Measurements from ENCODE around the gene FBRSL1.
"Not testable (repeated sequence)": the region's sequence is repeated elsewhere in the genome, so short reads cannot be mapped to it uniquely, and the experiment has no call there.

The FBRSL1 gene

DNA sequence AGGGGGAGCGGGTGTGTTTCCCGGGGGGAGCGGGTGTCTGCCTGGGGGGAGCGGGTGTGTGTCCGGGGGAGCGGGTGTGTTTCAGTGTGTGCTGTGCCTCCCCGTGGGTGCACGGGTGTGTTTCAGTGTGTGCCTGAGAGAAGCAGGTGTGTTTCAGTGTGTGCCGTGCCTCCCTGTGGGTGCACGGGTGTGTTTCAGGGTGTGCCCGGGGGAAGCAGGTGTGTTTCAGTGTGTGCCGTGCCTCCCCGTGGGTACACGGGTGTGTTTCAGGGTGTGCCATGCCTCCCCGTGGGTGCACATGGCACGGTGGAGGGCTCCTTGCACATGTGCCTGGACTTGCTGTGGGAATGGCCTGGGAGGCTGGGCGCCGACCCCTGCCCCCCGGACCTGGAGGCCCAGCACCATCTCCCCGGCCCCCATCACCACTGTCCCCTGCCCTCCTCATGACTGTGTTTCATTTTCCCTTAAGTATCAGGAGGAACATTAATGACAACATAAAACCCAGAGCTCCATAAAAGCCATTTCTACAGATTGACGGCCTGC, 38.7 kb downstream of the FBRSL1 start:
- no peak for DNase-seq

DNA sequence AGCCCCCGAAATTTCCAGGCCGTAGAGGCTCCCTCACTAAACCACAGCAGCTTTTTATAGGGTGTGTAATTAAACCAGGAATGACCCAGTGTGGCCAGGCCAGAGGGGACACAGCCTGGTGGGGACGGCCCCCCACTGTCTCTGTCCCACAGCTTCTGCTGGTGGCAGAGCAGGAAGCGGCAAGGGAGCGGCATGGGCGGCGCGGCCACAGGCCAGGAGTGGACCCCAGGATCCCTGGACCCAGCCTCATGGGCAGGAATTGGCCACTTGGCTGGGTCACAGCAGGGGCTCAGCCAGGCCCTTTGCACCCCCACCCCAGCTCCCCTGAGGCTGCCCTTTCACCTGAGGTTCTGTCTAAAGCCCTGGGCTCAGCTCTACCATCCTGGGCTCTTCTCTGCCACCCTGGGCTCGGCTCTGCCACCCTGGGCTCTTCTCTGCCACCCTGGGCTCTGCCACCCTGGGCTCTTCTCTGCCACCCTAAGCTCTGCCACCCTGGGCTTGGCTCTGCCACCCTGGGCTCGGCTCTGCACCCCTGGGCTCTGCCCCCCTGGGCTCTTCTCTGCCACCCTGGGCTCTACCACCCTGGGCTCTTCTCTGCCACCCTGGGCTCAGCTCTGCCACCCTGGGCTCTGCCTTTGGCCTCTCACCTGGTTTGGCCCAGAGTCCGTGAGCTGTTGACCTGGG, 39.3 kb downstream of the FBRSL1 start:
- DNase-seq, result no peak

DNA sequence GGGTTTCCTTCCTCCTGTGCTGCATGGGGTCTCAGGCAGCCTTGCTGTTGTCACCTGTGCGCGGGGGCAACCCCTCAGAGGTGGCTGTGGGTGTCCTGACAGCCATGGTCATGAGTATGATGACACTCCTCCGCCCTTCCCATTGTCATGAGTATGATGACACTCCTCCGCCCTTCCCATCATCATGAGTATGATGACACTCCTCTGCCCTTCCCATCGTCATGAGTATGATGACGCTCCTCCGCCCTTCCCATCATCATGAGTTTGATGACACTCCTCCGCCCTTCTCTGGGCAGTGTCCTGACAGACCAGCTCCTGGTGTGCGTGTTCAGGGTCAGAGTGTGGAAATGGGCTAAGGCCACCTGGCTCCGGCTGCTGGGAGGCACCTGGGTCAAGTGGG, 40.0 kb downstream of the FBRSL1 start:
- DNase-seq, result no peak

DNA sequence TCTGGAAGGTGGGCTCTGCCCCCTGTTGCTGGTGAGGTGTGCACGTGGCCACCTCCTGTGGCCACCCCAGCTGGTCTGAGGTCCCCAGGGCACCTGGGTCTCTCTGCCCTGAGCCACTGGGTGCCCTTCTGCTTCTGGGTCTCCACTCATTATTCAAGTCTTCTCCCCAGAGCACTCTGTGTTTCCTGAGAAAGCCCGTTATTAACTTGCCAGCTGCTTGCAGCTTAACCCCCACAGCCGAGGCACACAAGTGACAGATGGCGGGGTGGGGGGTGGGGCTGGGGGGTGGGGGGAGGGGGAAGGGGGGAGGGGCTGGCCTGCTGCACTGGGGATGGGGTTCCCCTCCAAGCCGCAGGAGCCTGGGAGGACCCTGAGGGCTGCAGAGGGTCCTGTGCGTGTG, 40.5 kb downstream of the FBRSL1 start:
- DNase-seq, result no peak

DNA sequence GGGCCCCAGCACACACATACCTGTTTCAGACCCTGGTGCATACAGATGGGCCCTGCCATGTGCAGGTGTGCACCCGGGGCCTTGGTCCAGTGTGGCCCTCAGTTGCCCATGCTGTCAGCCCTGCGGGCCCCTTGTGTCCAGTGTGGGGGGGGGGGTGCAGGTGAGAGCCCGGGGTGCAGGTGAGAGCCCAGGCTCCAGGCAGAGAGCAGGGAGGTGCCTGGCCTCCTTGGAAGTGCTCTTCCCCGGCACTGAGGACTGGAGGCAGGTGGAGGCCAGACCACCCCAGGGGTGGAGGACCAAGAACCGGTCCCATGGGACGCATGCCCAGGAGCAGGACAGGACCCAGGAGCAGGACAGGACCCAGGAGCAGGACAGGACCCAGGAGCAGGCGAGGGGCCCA, 40.9 kb downstream of the FBRSL1 start:
- no peak for DNase-seq

DNA sequence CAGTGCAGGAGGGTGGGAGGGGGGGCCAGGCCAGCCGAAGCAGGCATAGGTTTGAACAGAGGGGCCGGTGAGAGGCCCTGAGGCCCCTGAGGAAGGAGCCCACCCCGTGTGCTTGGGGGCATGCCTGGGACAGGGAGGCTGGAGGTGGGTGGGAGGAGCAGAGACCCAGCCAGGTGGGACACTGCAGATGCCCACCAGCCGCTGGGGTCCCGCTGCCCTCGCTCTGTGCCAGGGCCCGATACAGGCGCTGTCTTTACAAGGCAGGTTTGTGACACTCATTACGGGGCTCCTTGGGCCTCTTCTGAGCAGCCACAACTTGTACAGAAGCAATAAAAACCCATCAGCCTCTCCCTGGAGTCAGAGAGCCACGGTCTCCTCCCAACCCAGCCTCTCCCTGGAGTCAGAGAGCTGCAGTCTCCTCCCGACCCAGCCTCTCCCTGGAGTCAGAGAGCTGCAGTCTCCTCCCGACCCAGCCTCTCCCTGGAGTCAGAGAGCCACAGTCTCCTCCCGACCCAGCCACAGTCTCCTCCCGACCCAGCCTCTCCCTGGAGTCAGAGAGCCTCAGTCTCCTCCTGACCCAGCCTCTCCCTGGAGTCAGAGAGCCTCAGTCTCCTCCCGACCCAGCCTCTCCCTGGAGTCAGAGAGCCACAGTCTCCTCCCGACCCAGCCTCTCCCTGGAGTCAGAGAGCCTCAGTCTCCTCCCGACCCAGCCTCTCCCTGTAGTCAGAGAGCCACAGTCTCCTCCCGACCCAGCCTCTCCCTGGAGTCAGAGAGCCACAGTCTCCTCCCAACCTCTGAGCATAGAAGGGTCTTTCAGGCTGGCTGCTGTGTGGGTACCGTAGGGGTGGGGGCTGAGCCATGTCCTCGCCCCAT, 43.0 kb downstream of the FBRSL1 start:
- DNase-seq, result not testable (repeated sequence)

DNA sequence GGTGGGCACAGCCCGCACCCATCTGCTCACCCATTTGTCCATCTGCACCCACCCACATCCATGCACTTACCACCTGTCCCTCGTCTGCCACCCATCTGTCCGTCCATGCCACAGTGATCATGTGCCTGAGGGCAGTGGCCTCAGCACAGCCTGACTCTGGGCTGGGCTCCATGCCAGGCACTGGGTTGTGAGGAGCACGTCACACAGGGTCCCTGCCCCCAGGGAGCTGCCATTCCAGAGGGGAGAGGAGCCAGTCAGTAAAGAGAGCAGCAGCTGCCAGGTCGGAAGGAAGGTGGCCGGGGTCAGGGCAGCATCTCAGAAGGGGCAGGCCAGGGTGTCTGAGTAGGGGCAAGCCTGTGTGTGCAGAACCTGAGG, 43.6 kb downstream of the FBRSL1 start:
- no peak for DNase-seq

DNA sequence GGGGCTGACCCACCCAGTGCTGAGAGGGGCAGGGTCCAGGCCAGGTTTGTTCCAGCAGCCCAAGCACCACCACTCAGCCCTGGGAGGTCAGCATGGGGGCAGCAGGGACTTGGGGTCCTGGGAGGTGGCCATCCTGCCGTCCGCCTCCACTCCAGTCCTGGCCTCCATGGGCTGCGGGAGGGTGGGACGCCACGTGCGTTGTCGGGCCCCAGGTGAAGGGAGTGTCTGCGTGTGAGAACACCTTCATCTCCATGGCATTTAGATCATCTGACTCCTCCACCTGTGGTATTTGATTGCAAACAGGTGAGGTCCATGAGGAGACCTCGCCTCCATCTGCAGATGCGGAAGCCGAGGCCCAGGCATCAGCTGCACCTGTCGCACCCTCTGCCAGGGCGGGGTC, 44.1 kb downstream of the FBRSL1 start:
- no peak for DNase-seq

DNA sequence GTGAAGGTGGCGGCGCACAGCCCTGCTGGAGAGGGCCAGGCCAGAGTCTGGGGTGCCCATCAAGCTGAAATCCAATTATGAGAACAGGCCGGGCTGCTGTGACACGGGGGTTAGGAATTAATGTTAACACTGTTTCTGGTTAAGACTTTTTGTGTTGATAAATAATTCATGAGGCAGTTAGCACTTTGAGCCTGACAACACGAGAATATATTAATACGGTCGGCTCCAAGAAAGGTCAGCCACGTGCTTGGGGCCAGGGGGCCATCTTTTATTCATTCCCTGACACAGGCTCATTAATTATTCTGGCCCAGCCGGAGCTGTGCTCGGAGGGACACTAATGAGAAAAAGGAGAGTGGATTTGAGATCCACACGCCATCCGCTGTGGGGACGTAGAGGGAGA, 45.1 kb downstream of the FBRSL1 start:
- no peak for DNase-seq

DNA sequence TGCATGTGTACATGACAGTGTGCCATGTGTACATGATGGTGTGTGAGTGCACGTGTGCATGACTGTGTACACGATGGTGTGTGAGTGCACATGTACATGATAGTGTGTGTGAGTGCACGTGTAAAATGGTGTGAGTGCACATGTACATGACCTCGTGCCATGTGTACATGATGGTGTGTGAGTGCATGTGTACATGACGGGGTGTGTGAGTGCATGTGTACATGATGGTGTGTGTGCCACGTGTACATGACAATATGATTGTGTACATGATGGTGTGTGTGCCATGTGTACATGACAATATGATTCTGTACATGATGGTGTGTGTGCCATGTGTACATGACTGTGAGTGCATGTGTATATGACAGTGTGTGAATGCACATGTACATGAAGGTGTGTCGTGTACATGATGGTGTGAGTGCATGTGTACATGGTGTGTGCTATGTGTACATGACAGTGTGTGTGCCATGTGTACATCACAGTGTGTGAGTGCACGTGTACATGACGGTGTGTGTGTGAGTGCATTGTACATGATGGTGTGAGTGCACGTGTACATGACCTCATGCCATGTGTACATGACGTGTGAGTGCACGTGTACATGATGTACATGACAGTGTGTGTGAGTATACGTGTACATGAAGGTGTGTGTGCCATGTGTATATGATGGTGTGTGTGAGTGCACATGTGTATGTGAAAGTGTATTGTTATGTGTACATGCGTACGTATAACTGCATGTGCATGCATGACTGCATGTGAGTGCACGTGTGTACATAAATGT, 46.3 kb downstream of the FBRSL1 start:
- DNase-seq, result no peak

DNA sequence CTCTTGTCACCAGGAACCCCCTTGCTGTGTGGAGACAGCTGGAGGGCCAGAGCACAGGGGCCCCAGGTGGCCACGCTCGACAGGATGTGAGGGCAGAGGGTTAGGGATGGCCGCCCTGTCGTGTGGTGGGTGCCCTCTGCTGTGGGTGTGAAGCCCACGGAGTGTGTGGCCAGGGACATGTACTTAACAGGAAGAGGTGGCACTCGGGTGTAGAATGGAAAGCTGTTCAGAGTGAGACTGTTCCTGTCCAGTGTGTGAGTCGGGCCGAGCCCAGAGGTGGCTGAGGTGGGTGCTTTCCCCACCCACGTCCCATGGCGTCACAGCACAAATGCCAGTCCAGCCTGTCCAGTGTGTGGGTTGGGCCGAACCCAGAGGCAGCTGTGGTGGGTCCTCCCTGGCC, 47.1 kb downstream of the FBRSL1 start:
- no peak for DNase-seq

DNA sequence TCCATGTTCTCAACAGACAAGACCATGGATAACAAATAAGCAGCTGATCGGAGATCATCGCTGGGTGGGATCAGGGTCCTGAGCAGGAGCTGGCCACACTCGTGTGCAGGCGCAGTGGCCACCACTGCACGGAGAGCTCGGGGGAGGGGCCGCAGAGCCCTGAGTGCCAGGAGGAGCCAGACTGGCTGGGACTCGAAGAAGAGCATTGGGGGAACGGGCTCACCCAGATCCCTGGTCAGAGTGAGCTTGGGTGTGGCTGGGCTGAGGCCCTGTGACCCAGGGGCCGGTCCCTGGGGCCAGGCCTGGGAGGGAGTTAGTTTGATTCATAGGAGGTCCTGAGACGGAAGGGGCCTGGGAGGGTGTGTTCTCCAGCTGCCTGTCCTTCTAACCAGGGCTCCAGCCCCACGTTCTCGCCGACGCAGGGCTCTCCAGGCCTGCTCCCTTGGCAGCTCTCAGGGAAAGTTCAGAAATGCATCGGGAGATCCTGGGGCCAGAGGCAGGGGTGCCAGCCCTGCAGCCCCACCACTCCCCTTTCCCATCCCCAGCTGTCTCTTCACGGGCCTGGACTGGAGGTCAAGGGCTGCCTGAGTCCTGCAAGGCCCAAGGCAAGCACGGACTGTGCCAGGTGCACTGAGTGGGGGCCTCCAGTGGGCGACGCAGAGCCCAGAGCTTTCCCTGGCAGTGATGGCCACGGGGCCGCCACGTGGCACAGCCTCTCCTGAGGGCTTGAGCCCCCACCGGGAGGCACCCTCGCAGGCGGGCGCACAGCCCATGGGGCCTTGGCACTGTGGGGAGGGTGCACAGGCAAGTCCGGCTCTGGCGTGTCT, 48.1 kb downstream of the FBRSL1 start:
- no peak for DNase-seq

DNA sequence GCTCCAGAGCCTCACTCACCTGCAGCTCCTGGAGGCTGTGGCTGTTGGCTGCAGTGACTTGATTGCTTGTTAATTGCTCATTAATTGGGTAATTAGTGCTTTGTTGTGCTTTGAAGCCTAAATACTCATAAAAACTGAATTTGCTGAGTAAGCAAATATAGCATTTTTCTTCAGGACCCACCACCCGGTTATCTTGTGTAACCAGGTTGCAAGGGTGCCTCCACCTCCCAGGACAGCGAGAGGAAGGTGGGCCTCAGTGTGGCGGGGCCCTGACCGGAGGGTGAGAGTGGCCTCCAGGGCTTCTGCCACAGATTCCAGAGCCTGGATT, 48.7 kb downstream of the FBRSL1 start:
- no peak for DNase-seq

DNA sequence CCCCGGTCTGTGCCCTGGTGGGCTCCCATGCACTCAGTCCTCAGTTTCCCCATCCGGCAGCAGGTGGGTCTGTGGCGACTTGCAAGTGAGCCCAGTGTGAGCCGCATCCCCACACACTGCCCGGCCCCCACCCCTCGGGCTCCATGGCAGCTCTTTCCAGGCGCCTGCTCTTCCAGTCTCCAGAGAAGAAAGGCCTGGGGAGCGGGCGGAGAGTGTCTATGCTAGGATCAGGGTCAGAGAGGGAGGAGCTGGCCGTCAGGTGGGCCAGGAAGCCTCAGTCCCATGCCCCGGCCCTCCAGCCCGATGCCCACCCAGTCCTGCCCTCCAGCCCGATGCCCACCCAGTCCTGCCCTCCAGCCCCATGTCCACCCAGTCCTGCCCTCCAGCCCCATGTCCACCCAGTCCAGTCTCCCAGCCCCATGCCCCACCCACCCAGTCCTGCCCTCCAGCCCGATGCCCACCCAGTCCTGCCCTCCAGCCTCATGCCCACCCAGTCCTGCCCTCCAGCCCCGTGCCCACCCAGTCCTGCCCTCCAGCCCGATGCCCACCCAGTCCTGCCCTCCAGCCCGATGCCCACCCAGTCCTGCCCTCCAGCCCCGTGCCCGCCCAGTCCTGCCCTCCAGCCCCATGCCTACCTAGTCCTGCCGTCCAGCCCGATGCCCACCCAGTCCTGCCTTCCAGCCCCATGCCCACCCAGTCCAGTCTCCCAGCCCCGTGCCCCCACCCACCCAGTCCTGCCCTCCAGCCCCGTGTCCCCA, 49.2 kb downstream of the FBRSL1 start:
- no peak for DNase-seq

DNA sequence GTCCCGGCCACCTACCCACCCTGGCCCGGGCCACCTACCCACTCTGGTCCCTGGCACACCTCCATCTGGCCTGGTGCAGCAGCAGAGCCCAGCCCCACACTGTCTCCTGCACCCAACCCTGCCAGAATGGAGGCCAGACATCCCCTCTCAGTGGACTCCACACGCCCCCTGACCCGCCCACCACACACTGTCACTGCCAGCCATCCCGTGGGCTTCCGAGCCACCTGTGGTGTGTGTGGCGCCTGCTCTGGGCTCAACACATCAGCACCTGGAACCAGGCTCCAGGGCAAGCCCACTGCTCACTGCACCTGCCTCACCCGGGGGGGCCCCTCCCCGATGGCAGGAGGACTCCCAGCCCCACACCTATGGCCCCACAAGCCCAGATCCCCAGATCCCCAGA, 50.5 kb downstream of the FBRSL1 start:
- DNase-seq, result no peak

DNA sequence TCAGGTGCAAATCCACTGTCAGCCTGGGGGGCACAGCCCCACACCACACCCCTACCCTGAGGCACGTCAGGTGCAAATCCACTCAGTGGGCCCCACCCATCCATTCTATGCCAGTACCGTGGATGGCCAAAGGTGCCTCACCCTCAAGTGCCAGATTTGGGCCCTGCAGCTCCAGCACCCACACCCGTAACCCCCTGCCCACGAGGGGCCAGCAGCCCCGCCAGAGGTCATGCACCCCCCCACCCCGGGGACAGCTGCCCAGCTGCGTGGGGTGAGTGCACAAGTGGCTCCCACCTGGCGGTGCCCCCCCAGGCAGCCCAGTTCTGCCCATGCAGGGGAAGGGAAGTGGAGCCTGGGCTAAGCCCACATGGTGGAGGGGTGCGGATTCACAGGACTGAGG, 51.2 kb downstream of the FBRSL1 start:
- DNase-seq, result no peak

DNA sequence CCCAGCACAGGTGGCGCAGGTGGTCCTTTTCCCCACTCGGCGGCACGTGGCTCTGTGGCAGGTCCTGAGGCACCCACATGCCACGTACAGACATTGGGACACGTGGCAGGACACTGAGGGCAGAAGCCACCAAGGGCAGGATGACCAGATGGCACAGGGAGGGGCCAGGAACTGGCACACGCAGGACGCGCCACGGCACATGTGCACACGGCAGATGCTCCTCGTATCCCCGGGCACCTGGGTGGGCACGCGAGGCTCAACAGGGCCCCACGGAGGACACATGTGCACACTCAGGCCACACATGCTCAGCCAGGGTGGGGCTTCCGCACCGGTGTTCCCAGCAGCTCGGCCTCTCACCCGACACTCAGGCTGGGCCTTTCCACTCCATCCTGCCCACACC, 52.0 kb downstream of the FBRSL1 start:
- no peak for DNase-seq

DNA sequence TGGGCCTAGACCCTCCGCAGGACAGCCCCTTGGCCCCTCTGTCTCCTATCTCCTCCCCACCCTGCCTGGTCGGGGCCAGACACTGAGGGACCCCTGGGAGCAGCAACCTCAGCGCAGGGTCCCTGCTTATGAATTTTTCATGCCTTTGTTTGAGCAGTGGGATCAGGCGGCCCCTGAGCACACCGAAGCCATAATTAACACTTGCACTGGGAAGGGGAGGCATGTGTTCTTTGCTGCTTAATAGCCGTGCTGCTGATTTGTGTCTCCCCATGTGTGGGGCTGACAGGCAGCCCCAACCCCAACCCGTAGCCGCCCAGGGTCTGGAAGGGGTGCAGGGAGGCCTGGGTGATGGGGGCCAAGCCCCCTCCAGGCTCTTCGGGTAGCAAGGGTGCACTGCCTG, 52.7 kb downstream of the FBRSL1 start:
- no peak for DNase-seq

DNA sequence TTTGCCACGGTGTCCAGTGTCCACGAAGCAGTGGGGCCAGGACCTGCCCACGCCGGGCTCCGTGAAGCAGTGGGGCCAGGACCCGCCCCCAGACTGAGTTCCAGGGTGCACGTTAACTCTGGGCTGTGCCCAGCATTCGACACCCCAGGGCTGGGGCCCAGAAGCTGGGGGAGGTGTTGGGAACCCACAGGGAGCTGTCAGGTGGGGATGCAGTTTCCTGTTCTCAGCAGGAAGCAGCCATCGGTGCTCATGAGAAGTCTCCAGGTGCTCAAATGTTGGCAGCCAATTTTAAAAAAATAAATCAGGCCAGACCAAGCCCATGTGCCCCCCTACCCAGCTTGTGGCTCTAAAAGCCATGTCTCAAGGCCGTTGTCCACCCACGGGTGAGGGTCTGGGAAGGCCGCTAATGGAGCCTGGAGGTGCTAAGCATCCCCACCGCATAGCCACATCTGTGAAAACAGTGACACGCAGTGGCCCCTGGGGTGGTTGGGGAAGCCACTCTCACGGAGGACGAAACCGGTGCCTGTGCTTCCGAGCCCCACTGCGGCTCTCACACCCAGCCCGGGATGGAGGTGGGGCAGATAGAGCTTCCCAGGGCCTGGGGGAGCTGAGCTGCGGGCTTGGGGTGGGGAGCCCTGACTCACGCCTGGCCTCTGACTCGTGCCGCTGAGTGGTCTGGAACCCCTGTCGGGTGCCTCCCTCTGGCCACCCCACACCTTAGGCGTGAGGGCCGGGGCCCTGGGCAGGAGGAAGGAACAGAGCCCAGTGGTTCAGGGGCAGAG, 53.5 kb downstream of the FBRSL1 start:
- no peak for DNase-seq

DNA sequence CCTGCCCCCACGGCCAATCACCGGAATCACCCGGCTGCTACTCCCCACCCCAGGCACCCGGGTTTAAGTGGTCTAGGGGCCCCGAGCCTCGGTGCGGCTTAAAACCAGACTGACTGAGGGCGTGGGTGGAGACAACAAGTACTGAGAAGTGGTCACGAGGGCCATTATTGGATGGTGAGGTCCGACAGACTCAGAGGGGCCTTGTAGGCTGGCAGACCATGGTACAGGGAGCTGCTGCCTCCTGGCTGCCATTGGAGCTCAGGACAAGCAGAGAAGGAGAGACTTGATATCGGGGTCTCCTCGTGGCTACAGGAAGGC, 54.1 kb downstream of the FBRSL1 start:
- no peak for DNase-seq

DNA sequence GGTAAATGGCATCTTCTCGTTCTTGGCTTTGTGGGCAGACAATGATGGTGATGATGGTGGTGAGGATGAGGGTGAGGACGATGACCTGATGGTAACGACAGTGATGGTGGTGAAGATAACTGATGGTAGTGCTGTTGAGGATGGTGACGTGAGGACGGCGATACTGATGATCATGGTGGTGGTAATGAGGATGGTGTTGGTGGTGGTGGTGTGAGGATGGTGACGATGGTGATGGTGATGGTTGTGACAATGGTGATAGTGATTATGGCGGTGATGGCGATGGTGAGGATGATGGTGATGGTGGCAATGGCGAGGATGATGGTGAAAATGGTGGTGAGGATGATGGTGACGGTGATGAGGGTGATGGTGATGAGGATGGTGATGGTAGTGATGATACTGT, 54.5 kb downstream of the FBRSL1 start:
- DNase-seq, result no peak

Data from NCI-H1048 (cell line).